Fibroblast of skin of right quadriceps (primary cell): ENCODE results near the gene BMS1.
"Not testable (repeated sequence)": the region's sequence is repeated elsewhere in the genome, so short reads cannot be mapped to it uniquely, and the experiment has no call there.

Experiments used
- DNase-seq: peaks from one replicate; pipeline ENCODE4 v3.0.0-alpha.2; 2013

Gene BMS1

DNA sequence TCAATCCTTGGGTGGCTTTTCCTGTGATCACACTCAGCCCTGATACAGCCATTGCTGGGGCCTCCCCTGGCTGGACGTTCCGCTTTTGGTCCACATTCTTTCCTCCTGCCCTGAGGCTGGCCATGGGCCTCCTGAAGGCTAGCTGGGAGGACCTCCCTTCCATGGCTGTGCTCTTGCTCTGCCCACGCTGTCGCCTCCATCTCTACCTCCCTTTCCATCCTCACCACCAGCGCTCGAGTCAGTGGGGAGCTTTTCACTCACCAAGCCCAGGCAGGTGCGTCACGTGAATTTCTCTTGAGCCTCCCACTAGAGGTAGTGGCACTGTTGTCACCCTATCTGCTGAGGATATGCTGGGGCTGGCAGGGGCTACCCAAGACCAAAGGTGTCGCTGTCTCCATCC, 85.9 kb downstream of the BMS1 start:
- no peak for DNase-seq

DNA sequence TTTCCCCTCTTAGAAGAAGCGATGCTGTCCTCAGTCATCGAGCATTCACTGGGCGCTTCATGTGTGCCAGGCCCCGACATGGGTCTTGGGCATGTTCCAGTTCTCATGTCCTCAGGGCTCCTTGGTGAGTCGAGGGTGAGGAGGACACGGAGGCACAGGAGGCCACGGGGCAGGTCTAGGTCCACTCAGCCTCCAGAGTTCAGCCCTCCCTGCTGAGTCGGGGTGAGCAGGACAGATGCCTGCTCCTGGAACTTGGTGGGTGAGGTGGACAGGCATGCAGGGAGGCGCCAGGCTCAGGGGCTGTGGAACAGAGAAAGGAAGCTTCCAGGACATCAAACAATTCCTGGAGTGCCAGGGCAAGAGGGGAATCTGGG, 87.4 kb downstream of the BMS1 start:
- no peak for DNase-seq

DNA sequence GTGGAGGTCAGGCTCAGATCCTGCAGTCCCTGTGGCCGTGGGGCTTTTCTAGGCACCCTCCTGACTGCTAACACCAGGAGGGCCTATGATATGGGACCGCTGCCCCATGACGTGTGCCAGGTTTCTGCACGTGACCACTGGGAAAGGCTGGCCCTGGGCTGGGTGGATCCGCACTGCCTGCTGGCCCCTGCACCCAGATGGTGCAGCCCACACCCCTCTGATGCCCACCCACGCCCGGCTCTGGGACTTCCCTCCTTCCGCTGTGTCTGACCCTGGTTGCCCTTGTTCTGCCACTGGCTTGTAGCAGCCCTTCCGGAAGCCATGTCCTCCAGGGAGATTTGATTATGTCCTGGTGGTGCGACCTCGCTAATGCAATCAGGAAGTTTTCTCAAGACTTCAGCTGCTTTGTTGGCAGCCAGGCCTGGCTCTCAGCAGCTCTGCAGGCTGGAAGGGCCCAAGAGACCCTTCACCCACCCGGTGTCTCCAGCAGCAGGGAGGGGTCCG, 88.6 kb downstream of the BMS1 start:
- not testable (repeated sequence) for DNase-seq

DNA sequence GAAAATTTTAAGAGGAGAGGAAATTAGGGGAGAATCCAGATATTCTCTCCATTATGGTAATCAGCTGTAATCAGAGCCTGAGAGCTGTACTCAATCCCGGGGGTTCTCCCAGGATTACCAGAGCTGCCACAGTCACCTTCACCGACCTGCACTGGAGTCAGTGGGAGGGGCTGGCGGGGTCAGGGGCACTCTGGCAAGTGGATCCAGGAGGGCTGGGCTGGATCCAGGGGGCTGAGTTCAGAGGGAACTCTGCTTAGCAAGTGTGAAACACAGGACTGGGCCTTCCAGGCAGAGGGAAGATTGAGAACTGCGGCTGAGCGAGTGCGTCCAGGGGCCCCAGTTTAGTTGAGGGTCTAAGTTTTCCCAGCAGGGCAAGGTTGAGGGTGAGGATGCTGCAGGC, 89.2 kb downstream of the BMS1 start:
- DNase-seq: no peak

DNA sequence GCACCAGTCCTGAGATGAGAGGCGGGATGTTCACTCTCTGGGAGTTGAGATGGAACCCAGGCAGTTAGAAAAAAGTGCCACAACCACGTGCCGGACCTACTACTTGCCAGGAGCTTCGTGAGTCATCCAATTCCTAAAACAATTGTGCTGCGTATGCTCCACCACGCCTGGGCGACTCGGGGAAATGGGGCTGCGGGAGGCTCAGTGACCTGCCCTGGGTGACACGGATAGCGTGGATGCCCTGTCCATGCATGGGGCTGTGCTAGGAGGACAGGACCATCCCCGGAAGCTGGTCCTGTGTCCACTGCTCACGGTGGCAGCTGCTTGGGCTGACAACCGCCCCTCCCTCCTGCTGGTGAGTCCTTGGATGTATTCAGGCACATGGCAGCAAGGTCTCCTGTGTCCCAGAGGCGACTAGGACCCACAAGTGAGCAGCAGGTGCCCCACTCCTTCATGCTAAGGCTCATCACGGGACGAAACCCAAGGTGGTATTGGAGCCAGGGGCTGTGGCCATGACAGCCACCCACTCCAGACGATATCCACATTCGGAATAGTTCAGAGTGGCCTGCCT, 90.4 kb downstream of the BMS1 start:
- DNase-seq: no peak

DNA sequence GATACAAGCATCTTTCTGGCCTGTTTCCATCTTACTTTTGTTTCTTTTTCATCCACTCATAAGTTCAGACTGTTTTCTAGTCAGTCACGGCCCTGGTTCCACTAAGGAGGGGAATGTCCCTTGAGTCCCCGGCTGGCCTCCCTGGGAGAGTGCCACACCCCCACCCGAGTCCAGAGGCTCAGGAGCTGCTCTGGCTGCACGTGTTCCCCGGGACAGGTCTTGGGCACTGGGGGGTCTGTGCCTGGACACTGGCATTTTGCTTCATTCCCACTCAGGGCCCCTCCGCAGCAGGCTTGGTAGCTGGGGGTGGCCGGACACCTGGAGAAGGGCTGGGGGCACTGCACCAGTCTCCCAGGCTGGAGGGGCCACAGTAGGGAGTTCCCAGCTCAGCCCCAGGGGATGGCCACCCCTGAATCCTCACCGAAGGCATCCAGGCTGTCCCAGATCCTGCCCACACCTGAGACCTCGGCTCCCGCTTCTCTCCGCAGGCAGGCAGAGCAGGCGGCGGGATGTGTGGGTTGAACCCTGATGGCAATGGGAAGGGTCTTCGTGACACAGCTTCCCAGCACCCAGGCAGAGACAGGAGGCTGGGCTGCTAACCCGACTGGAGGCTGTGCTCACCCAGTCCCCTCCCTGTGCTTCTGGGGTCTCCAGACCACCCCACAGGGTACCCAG, 92.3 kb downstream of the BMS1 start:
- no peak for DNase-seq

DNA sequence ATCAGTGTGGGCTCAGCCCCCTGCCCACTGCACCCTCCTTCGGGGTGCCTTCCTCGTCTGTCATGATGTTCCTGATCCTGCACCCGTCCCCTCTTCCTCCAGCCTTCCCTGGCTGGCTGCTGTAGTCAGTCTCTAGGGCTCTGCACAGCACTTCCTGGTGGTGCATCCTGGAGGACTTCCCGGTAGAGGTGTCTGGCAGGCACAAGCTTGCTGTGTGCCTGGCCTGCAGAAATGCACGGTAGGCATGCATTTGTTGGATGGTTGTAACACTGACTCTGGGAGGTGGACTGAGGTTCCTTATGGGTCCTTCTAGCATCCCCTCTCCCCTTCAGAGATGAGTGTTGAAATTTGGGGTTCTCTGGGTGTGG, 92.8 kb downstream of the BMS1 start:
- no peak for DNase-seq

DNA sequence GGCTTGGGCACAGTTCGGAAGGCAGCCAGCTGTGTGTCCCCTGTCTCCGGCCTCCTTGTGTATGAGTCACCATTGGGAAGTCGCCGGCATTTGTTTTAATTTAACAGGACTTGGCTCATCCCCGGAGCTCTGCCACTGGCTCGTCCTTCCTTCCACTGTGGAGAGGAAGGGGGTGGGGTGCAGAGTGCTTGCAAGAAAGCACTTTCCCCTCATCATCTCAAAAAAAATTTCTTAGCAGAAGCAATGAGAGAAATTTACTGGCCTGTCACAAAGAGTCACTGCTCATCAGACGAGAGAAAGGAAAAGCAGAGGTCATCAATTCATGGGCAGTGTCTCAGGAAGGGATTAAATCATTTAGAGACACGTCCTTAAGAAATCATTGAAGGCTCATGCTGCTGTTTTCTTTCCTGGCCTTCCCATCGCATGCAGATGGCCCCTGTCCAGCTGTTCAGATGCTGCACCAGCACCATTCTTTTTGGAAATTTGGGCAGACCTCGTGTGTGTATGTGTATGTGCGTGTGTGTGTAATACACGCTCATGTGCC, 93.3 kb downstream of the BMS1 start:
- peak; percentile 18 for DNase-seq

DNA sequence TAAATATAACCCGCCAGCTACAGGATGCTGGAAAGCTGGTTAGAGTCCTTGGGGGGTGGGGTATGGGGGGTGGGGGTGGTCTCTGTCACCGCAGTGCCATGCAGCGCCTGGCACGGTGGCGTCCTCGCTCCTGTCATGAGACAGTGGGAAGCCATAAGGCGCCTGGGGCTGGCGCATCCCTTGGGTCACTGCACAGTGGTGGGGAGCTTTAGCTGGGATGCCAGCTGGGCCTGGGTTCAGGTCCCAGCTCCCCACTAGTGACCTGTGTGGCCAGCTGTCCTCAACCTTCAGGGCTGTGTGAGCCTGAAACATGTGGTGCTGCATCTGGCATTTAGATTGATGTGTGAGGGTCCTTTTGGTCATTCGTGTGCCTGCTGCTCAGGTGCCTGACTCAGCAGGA, 93.9 kb downstream of the BMS1 start:
- DNase-seq: no peak

DNA sequence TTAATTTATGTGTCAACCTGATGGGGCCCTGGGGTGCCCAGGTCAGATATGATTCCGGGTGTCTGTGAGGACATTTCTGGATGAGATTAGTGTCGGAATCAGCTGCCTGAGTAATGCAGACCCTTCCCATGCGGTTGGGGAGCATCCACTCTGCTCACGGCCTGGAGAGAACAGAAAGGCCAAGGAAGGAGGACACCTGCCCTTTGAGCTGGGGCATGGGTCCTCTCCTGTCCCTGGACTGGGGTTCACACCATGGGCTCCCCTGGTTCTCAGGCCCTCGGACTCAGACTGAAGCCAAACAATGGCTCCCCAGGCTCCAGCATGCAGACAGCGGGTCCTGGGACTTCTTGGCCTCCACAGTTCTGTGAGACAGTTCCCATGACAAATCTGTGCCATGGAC, 94.3 kb downstream of the BMS1 start:
- no peak for DNase-seq

DNA sequence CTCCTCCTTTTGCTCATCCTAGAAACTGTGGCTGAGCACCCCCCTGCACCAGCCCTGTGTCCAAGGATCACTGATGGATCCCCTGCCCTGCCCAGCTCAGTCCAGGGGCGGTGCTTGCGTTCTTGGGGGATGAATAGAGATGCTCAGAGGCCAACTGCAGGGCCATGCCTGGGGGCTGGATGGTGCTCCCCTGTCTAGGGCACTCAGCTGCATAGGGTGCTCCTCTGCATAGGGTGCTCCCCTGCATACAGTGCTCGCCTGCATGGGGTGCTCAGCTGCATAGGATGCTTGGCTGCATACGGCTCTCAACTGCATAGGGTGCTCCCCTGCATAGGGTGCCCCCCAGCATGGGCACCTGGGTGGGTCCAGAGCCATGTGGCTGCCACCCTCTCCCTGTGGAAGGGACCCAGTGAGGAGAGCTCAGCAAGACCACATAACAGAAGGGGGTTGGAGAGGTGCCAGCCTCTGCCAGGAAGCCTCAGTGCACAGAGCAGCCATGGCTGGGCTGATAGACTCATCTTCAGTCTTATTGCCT, 95.0 kb downstream of the BMS1 start:
- DNase-seq: no peak

DNA sequence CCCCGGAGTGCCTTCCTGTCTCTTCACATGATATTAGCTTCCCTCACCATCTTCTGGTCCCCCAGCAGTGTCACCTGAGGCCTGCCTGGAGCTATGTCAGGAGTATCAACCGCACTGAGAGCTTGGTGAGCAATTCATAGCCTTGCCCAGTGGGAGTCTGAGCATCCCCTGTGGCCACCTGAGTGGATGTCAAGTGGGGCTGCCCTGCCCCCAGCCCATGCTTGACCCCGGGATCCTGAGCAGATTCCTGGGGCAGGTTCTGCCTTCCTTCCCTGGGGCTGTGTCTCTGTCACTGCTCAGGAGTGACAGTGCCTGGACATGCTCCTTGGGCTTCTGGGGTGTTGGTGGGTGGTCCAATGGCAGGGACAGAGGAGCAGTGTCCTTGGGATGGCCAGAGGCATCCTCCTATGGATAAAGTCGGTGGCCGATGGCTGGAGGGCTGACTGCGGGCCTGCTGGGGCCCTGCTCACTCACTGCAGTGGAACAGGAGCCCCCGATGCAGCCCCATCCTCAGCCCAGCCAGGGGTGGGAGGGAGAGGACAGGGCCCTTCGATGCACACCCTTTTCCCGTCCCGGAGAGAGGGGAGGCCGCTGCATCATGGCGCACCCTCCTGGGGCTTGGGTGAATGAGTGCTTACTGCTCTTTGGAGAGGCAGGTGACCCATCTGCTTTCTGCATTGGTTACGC, 95.7 kb downstream of the BMS1 start:
- no peak for DNase-seq

DNA sequence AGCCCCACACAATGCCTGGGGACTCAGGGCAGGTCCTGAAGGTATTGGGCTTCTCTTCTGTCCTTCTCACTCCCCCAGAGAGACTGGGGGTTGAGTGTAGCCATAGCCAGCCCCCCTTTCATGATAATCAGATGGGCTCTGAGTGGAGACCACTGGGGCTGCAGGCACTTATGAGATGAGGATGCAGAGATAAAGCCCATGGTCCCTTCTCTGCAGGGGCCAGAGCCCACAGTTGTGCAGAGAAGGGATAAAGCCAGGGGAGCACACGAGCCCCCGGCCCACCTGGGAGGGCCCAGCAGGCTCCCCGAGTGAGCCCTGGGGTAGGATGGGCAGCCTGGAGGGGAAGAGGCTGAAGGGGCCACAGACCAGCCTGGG, 96.2 kb downstream of the BMS1 start:
- DNase-seq: no peak

DNA sequence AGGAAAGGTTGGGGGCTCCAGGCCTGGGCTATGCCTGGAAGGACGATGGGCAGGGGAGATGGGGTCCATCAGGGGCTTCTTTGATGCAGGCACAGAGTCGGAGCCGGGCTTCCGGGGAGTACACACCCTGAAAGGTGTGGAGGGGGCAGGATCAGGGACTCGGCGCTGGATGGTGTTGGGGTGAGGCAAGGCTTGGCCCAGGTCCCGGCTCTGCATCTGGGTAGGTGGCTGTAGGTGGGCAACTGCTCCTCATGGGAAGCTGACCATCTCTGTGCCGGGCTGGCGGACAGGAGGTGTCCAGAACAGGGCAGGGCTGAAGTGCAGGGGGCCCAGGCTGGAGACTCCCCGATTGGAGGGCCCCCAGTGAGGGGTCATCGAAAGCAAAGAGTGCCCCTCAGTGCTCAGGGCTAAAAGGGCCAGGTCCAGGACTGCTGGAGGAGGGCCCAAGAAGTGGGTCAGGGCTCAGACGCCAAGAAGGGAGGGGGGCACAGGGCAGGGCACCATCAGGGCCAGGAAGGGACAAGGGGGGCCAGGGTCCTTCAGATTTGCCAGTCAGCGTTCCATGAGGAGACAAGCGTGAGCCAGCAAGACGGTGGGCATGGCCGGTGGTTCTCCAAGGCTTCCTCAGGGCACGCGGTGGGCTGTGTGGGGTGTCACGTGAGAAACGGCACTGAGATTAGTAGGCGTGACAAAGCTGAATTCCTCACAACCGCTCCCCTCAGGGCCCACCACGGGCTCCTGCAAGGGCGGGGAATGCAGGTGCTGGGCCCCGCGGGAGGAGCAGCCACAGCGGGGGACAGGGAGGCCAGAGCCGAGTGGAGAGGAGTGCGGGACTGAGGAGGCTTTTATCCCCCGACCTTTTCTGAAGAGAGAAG, 97.0 kb downstream of the BMS1 start:
- DNase-seq: no peak

DNA sequence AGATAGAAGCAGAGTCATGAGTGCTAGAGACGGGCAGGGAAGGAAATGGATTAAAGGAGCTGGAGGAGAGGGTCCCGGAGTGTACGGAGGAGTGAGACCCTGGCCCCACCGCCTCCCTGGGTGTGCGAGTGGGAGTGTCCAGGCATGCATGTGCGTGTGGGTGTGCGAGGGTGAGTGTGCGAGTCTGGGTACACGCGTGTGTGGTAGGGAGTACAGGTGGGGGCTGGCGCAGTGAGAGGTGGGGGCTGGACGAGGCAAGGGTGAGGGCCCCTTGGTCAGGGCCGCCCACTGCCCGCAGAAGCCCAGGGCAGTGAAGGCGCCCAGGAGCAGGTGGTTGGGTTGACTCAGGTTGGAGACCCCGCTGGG, 97.6 kb downstream of the BMS1 start:
- DNase-seq: no peak

DNA sequence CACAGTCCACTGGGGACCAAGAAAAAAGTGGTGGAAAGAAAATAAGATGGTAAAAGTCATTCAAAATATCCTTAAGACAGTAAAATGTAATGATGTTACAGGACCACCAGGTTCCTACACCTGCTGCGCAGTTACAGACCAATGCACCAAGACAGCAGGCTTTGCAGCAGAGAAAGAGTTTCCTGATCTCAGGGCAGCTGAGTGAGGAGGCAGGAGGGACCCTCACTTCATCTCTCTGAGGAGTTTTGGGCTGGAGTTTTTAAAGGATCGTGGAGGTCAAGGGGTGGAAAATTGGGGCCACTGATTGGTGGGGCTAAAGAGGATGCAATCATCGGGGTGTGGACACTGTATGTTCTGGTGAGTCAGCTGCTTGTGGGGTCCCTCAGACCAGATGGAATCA, 100.0 kb downstream of the BMS1 start:
- no peak for DNase-seq
